ENCODE measurements around the gene ARHGAP20.

ARHGAP20 gene

DNA sequence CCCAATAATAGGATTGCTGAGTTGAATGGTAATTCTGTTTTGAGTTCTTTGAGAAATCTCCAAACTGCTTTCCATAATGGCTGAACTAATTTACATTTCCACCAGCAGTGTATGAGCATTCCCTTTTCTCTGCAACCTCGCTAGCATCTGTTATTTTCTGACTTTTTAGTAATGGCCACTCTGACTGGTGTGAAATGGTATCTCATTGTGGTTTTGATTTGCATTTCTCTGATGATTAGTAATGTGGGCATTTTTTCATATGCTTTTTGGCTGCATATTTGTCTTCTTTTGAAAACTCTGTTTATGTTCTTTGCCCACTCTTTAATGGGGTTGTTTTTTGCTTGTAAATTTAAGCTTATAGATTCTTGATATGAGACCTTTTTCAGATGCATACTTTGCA, 185.1 kb downstream of the ARHGAP20 start:
- in situ Hi-C loops (cut with HindIII; ENCODE audit: low pct_unique_long_range_greater_than_20kb, low sequenced_read_pairs) = no loop called here
- DNase-seq (ENCODE audit: low read depth in 1 of 2, low spot score in 1 of 2) = no peak

More for the DNA sequence above, 185.1 kb downstream of the ARHGAP20 start:
- TF ChIP-seq JUND (IDR thresholded peaks at IDR 0.05; ENCODE audit: low read depth) = no peak

Data from T47D (cell line).